ENCODE data around the gene NMNAT3.

The NMNAT3 gene

GRCh38 chr3:139677388-139678155 lies at the start of gene NMNAT3:
Gene NMNAT3, minus strand, starts transcription at chr3:139677972. Its CDS starts 50,248 bp downstream, at chr3:139627724.
- no peak for DNase-seq

GRCh38 chr3:139721370-139721769 lies 43.6 kb upstream of the NMNAT3 start:
- DNase-seq: no peak

GRCh38 chr3:139718415-139718814 lies 40.6 kb upstream of the NMNAT3 start:
- DNase-seq: peak; percentile 57

- DNase-seq: no peak
Observed at GRCh38 chr3:139716908-139717485, 39.2 kb upstream of the NMNAT3 start.

GRCh38 chr3:139715743-139716360 lies 38.1 kb upstream of the NMNAT3 start:
- DNase-seq: no peak

- DNase-seq: no peak
Observed at GRCh38 chr3:139715166-139715565, 37.4 kb upstream of the NMNAT3 start.

- no peak for DNase-seq
Observed at GRCh38 chr3:139710212-139710611, 32.4 kb upstream of the NMNAT3 start.

GRCh38 chr3:139705631-139706030 lies 27.9 kb upstream of the NMNAT3 start:
- no peak for DNase-seq

GRCh38 chr3:139696314-139696604 lies 18.5 kb upstream of the NMNAT3 start:
- no peak for DNase-seq

- no peak for DNase-seq
Observed at GRCh38 chr3:139695426-139696313, 17.9 kb upstream of the NMNAT3 start.

- no peak for DNase-seq
Observed at GRCh38 chr3:139695007-139695406, 17.2 kb upstream of the NMNAT3 start.

GRCh38 chr3:139694542-139694941 lies 16.8 kb upstream of the NMNAT3 start:
- no peak for DNase-seq

- DNase-seq: no peak
Observed at GRCh38 chr3:139691619-139692018, 13.8 kb upstream of the NMNAT3 start.

GRCh38 chr3:139689708-139690228 lies 12.0 kb upstream of the NMNAT3 start:
- DNase-seq: no peak

GRCh38 chr3:139689122-139689521 lies 11.3 kb upstream of the NMNAT3 start:
- no peak for DNase-seq

- no peak for DNase-seq
Observed at GRCh38 chr3:139687431-139687830, 9.7 kb upstream of the NMNAT3 start.

GRCh38 chr3:139686624-139687023 lies 8.9 kb upstream of the NMNAT3 start:
- DNase-seq: no peak

GRCh38 chr3:139686206-139686605 lies 8.4 kb upstream of the NMNAT3 start:
- no peak for DNase-seq

- DNase-seq: no peak
Observed at GRCh38 chr3:139679220-139679775, 1.5 kb upstream of the NMNAT3 start.

GRCh38 chr3:139676632-139677387 lies 962 bp downstream of the NMNAT3 start:
- DNase-seq: no peak

GRCh38 chr3:139676108-139676507 lies 1.7 kb downstream of the NMNAT3 start:
- DNase-seq: no peak

- DNase-seq: no peak
Observed at GRCh38 chr3:139675327-139675726, 2.4 kb downstream of the NMNAT3 start.

Data from NCI-H1694 treated with DMSO at 0.1 percent for 48 hours (cell line).